HCEC 1CT (cell line): ENCODE data around the gene RERE.

ENCODE experiments used
- DNase-seq: peaks from one replicate; pipeline ENCODE4 v3.0.0-alpha.2; 2017

Gene RERE

DNA sequence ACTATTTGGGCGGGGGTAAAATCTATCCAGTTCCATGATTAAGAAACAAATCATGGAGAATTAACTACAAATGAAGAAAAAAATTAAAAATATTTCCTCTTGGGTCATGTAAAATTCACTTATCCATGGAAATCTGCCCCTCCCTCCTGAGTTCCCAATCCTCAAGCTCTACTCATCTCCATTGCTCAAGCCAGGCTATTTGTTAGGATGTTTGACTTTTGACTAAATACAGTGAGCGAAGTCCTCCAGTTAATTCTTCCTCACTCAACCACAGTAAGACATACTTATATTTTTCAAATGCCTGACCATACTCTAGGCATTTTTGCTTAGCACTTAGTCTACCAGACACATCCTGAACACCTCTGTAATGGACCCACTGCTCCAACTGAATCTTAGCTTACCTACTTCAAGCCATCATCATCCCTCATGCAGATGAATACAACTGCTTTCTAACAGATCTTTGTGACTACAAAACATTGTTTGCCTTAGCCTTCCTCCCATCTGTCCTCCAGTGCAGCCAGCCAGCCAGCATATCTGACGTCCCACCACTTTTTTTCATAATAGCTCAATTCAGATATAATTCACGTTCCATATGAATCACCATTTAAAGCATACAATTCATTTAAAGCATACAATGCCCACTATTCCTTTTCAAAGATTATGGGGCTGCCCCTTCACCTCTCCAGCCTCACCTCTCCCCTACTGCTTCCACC lies 154.2 kb downstream of the RERE start:
- peak; percentile 54 for DNase-seq

DNA sequence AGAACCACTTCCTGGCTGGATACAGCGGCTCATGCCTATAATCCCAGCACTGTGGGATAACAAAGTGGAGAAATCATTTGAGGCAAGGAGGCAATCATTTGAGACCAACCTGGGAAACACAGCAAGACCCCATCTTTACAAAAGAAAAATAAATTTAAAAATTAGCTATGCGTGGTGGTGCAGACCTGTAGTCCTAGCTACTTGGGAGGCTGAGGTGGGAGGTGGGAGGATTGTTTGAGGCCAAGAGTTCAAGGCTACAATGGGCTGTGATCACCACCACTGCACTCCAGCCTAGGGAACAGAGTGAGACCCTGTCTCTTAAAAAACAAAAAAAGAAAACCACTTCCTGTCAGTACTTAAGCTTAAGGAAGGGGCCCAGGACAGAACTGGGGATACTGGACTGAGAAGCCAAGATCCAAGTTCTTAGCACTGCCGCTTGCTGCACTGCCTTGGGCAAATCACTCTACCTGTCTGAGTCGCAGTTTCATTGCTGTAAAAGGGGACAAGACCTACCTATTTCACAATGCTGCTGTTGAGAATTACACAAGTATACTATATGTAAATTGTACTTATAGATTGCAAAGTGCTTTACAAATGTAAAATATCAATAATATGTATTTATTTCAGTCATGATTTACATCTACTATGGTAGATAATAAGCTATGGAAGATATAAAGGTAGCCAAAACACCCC lies 154.9 kb downstream of the RERE start:
- DNase-seq, result no peak

DNA sequence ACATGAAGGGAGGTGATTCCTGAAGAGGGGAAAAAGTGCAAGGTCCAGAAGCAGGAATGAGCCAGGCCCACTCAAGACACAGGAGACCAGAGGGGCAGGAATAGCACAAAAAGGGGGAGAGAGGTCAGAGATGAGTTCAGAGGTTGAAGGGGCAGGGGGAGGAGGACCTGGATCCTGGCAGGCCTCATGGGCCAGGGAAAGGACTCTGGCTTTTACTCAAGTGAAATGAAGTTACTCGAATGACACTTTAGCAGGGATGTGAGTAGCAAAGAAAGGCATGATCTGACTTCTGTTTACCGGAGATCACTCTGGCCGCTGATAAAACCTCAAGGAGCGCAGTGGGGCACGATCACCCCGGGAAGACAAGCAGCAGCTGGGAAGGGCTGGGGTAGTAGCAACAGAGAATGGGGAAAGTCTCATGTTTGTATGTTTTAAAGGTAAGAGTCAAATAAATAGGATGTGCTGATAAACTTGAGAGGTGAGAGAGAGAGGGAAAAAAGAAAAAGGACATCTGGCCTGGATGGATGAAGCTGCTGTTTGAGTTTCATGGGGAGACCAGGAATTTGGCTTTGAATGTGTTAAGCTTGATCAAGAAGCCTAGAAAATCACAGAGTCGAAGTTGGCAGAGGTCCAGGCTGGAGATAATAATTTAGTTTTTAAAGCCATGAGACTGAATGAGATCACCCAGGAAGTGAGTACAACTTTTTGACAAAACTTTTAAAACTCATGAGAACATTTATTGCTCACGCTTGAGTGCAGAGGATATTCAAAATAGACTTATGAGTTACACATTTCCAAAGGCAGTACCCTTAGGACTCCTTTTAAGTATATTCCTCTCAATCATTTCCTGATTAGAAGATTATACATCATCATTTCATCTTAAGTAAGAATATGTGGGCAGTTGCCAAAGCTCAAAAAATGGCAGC lies 156.0 kb downstream of the RERE start:
- DNase-seq, result peak; percentile 94

DNA sequence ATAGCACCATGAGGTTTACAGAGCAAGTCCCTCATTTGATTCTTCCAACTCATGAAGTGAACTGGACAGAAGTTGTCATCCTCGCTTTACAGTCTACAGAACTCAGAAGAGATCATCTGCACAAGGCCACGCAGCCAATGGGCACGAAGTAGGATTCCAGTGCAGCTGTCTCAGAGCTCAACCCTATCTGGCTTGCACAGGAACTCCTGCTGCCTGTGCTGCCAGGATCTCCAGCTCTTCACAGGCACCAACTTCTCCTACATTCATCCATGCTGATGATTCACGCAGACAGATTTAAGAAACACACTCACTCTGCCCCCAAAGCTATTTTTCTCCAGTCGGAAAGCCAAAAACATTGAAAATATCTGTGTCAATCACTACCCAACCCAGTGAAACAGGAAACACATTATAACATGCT lies 157.0 kb downstream of the RERE start:
- DNase-seq, result peak; percentile 96

DNA sequence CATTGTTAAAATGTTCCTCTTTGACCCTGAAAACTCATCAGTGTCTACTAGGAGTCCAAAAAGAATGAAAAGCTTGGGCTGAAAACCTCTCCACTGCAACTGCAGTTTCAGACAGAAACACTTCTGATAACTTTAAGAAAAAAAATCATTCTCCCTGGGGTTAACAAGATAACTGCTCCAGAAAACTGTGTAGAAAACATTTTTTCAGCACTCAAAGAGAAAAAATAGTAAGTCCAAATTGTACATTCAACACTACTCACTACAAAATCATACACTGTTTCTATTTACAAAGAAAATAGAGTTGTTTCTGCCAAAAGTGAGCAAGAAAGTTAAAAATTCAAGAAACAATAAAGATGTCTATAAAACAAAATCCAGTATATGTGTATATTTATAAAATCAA lies 157.8 kb downstream of the RERE start:
- no peak for DNase-seq

DNA sequence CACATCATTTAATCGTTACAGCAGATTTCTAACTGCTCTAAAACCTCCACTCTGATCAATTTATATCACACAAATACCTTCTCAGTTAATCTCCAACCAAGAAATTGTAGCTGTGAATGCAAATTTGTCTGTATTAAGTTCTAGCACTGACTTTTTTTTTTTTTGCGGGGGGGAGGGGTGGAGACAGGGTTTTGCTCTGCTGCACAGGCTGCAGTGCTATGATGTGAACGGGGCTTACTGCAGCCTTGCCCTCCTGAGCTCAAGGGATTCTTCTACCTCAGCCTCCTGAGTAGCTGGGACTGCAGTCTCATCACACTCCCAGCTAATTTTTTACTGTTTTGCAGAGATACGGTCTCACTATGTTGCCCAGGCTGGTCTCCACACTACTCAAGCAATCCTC lies 163.6 kb downstream of the RERE start:
- no peak for DNase-seq

DNA sequence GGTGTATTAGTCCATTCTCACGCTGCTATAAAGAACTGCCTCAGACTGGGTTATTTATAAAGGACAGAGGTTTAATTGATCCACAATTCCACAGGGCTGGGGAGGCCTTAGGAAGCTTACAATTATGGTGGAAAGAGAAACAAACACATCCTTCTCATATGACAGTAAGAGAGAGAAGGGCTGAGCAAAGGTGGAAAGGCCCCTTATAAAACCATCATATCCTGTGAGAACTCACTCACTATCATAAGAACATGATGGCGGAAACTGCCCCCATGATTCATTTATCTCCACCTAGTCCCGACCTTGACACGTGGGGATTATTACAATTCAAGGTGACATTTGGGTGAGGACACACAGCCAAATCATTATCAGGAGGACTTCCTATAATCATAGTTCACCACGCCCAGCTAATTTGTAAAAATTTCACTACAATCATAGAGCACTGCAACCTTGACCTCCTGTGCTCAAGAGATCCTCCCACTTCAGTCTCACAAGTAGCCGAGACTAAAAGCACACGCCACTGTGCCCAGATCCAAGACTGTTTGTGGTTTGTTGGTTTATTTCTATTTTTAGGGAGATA lies 164.9 kb downstream of the RERE start:
- no peak for DNase-seq

DNA sequence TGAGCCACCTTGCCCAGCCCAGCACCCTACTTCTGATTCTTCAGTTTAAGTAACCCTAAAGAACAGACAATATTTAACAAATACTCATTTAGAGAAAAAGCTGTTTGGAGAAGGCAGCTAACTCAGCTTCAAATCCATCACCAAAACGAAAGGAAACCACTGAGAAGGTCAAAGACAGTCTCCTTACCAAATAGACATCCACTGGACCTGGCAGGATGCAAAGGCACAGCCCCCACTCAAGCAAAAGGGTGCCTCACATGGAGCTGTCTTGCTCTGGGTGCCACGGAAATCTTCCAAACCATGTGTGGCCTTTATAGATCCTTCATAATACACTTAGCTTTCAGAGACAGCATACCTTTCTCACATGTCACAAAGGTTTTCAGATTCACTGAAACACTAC lies 165.5 kb downstream of the RERE start:
- no peak for DNase-seq

DNA sequence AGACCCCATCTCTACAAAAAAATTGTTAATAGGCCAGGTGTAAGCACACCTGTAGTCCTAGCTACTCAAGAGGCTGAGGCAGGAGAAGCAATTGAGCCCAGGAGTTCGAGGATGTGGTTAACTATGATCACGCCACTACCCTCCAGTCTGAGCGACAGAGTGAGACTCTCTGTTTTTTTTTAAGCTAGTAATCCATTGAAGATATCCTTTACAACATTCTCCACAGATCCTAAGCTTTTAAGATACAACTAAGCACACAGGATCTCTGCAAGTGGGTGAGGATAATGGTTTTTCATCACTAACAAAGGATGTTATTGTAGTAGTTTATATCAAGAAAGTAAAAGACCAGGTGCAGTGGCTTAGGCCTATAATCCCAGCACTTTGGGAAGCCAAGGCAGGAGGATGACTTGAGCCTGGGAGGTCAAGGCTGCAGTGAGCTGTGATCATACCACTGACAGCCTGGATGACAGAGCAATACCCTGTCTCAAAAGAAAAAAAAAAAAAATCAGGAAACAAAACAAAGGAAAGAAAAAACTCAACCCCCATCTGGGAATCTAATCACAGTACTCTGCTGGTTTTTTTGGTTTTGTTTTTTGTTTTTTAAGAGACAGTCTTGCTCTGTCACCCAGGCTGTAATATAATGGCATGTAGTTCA lies 166.1 kb downstream of the RERE start:
- no peak for DNase-seq

DNA sequence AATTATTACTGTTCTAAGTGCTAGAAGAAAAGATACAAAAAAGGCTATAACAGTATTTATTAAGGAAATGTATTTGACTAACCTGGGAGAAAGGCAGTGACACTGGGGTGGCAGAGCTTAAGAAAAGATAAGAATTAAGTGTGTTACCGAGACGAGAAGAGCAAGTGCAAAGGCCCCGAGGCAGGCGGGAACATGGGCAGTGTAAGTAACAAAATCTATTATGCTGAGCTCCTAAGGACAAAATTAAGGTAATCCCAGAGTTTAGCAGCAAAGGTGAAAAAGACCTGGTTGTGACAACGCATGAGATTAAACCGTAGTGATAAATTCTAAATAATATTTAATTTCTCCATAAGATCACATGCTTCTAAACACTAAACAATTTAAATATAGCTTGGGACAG lies 167.6 kb downstream of the RERE start:
- DNase-seq, result no peak

DNA sequence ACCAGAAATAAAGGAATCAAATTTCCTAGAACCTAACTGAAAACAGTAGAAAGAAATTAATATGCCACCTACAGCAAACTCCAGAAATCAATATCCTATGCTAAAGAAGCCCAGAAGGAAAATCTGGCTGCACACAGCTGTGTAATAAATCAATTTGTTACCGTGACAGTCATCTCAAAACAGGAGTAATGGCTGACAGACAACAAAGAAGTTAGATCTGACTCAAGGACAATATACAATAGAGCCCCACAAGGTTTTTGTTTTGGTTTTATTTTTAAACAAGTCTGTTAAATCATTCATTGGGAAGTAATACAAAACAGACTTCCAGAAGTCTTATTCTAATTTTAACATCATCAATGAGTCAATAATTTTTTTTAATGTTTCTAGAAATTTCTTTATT lies 168.4 kb downstream of the RERE start:
- DNase-seq, result no peak

DNA sequence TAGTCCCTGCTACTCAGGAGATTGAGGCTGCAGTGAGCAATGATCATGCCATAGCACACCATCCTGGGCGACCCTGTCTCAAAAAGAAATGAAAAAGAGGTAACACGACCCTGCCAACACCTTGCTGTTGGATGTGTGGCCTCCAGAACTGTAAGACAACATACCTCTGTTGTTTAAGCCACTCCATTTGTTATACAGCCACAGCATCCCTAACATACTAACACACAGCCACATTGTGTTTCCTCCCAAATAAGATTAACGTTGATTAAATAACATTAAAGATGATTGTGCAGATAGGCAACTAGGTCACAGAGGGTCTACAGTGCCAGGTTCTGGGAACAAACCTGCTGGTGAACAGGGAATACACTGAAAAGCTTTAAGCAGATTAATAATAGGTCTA lies 170.4 kb downstream of the RERE start:
- DNase-seq, result no peak

DNA sequence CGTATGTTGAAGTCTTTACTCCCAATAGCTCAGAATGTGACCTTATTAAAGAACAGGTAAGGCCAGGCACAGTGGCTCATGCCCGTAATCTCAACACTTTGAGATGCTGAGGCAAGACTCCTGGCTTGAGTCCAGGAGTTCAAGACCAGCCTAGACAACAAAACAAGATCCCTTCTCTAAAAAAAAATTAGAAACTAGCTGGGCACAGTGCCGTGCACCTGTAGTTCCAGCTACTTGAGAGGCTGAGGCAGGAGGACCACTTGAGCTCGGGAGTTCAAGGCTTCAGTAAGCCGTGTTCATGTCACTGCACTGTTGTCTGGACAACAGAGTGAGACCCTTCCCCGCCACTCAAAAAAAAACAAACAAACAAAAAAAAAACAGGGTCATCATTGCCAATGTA lies 171.3 kb downstream of the RERE start:
- no peak for DNase-seq

DNA sequence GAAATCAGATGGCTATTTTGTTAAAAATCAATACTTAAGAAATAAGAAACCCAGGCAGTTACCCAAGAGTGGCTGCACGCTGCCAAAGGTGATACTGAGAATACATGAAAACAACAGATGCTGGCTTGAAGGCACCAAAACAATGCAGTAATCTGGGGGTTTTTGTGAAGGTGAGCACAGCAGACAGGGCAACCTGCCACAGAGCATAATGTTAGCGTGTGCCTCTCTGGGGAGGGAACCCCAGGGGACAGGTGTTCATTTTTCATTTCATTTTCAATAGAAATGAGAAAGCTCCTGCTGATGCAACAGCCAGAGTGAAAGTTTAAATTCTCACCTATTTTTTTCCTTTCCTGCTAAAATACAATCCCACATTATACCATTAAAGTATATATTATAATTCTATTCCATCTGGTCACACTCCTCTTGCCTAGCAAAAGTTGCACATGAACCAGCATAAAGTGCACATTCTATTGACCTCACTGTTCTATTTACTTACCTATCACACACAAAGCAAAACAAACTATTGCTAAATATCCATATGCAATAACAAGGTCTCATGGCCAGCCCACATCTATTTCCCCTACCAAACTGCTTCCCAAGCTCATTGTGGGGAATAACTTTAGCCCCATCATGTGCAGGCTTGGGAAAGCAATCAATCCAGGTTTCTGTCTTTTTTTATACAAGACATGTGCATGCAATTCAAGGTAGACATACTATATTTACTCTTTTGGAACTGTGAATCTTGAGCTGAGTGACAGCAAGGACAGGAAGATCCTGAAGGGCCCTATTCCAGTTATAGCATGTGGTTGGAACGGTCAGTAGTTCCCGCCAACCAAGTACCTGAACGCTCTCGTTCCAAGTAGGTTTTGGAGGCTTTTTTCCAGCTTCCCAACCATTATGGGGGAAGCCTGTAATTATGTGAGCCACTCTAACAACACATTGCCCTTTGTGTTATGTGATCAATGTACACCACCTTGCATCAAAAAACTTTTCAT lies 173.6 kb downstream of the RERE start:
- DNase-seq, result no peak

DNA sequence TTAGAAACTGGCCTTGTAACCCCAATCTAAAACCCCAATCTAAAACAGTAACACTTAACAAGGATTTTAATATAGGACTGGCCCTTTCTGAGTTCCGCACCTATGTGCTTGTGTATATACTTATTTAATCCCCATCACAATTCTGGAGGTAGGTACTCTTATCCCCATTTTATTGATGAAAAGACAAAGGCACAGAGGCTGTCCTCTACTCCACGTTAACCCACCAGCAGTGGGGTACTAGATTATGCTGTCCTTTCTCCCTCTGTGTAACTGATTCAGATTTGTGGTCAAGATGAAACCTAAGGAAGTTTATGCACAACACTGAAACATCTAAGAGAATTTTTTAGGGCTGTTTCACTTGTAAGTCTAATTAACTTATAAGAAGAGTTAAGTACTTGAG lies 175.3 kb downstream of the RERE start:
- no peak for DNase-seq

DNA sequence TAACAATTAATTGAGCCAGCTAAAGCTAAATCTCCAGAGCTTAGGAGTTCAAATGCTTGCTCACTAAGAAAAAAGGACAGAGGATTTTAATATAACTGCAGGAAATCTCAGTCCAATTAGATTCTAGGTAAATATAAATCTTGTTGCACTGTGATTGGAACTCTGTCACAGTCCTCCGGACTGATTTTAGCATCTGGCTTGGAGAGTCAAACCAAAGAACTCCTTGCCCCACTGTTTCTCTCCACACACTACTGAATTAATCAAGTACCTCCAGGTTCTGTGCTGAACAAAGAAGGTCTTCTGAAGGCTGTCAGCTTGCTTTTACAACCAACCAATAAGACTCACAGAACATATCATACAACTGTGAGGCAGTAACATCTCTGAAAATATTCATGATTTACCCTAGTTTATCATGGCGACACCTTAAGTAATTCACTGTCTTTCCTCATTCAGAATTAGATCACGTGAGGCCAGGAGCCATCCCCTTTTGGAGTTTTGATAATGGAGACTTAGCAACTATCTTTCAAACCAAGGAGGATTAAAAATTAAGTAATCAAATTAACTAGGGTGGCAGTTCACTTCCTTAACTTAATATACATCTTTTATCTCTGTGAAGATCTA lies 176.0 kb downstream of the RERE start:
- no peak for DNase-seq

DNA sequence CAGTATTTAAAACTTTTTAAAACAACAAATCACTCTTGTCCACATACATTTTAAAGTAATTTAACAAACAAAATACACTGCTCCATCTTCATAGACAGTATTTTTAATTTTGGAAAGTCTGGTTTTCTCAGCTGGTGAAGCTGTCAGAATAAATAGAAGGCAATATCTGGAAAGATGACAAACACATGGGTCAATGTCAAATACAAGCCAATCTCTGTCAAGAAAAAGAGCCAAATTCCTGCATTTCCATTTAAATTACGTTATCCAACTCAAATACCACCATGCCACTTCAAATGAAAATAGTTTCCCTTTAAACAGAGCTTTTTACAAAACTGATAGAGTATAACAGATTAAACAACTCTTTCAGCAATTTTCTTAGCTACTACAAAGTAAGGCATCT lies 176.5 kb downstream of the RERE start:
- DNase-seq, result no peak

DNA sequence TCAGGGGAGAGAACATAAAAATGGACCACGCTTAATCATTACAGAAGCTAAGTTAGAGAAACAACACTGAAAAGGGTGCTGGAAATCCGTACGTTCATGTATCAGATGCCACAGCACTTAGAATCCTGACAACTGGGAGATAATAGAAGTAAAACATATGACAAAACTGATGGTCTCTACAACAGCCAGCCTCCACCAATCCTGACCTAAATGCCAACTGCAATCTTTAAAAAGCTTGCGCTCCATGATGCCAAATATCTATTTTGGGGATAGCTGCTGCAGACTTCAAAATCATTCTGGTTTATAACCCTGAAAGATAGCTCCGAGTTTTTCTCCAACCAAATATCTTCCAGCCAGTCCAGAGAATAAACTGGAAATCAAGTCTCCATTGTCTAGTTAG lies 178.3 kb downstream of the RERE start:
- no peak for DNase-seq

DNA sequence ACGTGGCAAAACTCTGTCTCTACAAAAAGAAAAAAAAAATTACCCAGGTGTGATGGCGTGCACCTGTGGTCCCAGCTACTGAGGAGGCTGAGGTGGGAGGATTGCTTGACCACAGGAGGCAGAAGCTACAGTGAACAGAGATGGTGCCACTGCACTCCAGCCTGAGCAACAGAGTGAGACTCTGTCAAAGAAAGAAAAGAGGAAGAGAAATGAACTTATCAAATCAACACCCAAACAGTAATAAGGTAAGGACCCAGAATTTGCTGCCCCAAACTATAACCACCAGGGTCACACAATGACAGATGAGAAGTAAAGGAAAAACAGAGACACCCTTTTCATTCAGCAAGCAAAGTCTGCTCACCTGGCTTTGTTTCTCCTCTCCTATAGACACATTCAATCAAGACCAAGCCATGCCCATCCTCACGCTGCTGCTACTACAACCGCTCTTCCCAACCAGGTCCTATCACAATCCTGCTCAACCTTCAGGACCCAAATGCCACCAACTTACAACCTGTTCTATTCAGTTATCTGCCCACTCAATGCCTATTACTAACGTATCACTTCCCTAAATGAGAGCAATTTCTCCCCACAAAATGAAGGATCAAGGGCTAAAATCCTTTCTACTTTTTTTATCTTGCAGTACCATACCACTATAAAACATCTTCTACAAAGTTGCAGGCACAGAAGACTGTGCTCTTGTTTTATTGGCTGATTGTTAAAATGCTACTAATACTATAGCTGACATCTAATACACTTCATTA lies 183.5 kb downstream of the RERE start:
- DNase-seq, result no peak

DNA sequence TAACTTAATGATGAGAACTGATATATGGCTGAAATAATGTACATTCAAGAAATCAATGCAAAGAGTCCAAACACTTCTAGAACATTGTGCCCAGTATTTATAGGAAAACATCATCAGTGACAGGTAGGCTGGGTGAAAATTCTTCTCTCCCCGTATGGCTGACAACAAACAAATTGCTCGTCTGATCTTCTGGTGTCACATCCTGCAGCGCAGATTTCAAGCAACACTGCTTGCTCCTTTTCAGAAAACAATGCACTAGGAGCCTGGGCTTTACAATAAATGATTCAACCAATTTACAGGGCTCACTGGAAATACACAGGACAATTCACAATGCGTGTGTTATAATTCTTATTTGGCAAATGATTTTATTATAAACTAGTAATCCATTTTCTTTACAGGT lies 185.3 kb downstream of the RERE start:
- DNase-seq, result no peak
